Measurements from ENCODE around the gene SLC28A1. TPM values are rescaled to one million over a fixed set of nuclear protein-coding genes. Genes with fewer than 3 reads are reported as not detected.

The SLC28A1 gene
- total RNA-seq, 4 donors from 2014 or later = not detected

- TF ChIP-seq, protein P1, sequence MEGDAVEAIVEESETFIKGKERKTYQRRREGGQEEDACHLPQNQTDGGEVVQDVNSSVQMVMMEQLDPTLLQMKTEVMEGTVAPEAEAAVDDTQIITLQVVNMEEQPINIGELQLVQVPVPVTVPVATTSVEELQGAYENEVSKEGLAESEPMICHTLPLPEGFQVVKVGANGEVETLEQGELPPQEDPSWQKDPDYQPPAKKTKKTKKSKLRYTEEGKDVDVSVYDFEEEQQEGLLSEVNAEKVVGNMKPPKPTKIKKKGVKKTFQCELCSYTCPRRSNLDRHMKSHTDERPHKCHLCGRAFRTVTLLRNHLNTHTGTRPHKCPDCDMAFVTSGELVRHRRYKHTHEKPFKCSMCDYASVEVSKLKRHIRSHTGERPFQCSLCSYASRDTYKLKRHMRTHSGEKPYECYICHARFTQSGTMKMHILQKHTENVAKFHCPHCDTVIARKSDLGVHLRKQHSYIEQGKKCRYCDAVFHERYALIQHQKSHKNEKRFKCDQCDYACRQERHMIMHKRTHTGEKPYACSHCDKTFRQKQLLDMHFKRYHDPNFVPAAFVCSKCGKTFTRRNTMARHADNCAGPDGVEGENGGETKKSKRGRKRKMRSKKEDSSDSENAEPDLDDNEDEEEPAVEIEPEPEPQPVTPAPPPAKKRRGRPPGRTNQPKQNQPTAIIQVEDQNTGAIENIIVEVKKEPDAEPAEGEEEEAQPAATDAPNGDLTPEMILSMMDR (IDR thresholded peaks at IDR 0.05; ENCODE audit: low read depth) = no peak
Observed at GRCh38 chr15:84968301-84968700, 83.8 kb downstream of the SLC28A1 start.

- TF ChIP-seq, protein P1 (IDR thresholded peaks at IDR 0.05; ENCODE audit: low read depth) = no peak
Observed at GRCh38 chr15:84969257-84969656, 84.8 kb downstream of the SLC28A1 start.

GRCh38 chr15:84970843-84971242, 86.4 kb downstream of the SLC28A1 start:
- TF ChIP-seq, protein P1 (IDR thresholded peaks at IDR 0.05; ENCODE audit: low read depth) = no peak

GRCh38 chr15:84973492-84974460, 89.3 kb downstream of the SLC28A1 start:
- TF ChIP-seq, protein P1 (IDR thresholded peaks at IDR 0.05; ENCODE audit: low read depth) = no peak

DNA sequence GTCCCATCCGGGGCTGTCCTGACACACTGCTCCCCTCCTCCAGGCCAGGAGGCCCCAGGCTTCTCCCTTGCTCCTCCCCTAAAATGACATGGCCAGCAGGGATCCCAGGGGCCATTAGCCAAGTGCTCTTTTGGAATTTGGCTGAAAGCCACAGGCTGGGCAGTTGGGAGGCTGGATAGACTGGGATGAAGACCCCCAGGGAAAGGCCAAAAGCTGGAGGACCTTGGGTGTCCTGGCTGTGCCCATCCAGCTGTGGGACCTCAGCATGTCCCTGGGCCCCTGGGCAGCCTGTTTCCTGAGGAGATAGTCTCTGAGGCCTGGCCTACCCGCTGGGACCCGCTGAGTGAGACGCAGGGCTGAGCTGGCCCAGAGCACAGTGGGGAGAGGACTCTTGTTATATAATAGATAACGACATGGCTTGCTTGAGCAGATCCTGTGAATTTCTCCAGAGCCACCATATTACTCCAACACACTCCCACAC, 91.4 kb downstream of the SLC28A1 start:
- TF ChIP-seq, protein P1 (IDR thresholded peaks at IDR 0.05; ENCODE audit: low read depth) = no peak

DNA sequence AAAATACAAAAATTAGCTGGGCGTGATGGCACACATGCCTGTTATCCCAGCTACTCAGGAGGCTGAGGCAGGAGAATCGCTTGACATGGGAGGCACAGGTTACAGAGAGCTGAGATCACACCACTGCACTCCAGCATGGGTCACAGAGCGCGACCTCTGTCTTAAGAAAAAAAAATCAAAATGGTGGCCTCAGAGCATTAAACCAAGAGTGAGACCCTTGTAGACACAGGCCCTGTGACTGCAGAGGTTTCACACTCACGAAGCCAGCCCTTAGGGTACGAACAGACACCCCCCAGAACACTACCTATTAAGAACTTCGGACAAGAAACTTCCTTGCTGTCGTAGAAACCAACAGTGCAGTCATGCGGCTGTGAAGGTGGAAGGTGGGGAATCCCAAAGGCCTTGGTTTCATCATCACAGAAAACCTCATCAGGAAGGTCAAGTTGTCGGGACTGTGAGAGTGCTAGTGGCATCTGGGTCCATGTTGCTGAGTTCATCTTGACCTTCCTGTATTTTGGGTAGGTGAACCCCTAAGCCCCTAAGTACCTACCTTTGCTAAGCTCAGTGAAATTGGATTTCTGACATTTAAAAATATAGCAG, 92.4 kb downstream of the SLC28A1 start:
- TF ChIP-seq, protein P1 (IDR thresholded peaks at IDR 0.05; ENCODE audit: low read depth) = no peak

GRCh38 chr15:84979651-84980050, 95.2 kb downstream of the SLC28A1 start:
- TF ChIP-seq, protein P1 (IDR thresholded peaks at IDR 0.05; ENCODE audit: low read depth) = no peak
